GM21423 (cell line): ENCODE measurements around the gene KBTBD3.
"Not testable (repeated sequence)": the region's sequence is repeated elsewhere in the genome, so short reads cannot be mapped to it uniquely, and the experiment has no call there.

Experiments used
- ATAC-seq: cut with Tn5 transposase; IDR thresholded peaks from one replicate; pipeline ENCODE4 v1.9.1; 2021; ENCODE audit warnings: mild to moderate bottlenecking, moderate library complexity; ENCODE audit not compliant: unreplicated experiment

The KBTBD3 gene

DNA sequence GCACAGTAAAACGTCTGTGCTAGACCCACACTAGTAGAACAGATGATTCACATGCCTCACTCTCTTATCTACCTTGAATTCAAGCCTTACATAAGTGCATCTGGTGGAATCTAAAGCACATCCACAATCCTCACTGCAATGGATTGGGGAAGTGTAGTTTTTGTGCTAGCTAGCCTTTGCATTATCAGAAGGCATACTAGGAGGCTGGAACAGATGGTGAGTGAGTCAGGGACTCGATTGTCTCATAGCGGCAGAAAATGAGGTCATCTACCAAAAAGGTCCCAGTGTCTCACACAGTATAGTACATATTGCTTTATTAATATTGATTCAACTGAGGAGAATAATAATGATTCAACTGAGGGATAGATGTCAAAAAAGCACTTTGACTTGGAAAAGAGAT, 64.4 kb downstream of the KBTBD3 start:
- no peak for ATAC-seq

DNA sequence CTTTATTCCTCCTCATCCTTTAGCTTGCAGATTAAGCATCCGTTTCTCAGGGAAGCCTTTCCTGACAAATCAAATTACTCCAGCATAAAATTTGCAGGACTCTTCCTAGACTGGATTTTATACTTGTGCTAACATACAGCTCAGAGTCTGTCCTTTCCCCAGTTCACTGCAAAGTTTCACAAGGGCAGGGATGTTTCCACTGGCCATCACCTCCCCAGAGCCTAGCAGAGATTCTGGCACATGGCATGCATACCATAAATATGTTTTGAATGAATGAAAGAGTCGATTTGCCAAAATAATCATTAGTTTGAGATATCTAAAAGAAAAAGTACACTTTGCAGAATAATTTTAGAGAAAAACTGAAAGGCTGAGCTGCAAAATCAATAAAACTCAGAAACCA, 65.7 kb downstream of the KBTBD3 start:
- ATAC-seq = no peak

DNA sequence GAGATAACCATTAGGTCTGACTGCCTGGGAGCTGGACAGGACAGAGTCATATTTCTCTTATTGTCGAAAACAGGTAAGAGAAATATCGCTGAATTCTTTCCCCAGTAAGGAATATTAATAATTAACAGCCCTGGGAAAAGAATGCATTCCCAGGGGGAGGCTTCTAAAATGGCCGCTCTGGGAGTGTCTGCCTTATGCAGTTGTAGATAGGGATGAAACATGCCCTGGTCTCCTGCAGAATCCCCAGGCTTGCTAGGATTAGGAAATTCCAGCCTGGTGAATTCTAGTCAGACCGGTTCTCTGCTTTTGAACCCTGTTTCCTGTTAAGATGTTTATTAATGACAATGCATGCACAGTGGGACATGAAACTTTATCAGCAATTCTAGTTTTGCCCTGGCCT, 74.1 kb downstream of the KBTBD3 start:
- ATAC-seq = not testable (repeated sequence)

DNA sequence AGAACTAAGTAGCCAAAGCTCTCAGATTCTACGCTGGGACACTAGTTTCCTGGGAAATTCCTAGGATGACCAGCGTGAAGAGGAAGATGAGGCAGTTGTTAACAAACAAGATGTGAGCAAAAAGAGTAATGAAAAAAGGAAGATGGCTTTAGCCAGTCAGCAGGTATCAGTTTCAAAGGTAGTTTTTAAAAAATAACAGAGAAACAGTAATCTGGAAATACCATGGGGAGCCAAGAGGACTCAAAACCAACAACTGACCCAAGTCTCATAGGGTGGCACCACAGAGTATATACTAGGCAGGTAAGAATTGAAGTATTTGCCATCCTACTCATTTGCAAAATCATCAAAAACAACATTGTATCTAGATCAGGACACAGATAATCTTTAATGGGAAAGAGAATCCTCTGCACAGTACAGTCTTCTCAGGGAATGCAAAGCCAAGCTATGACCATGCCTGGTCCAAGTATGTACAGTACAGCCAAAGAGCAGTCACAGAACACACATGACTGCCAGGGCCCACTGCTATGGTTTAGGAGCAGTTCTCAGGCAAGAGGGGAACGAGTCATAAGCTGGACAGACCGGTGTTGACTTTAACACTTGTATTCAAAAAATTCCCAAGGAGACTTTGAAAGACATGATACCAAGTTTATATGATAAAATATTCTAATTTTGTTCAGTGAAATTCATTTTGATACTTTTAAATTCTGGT, 75.7 kb downstream of the KBTBD3 start:
- no peak for ATAC-seq
